ENCODE results near the gene PRAMEF5. TPM values are rescaled to one million over a fixed set of nuclear protein-coding genes. Genes with fewer than 3 reads are reported as not detected.
"Not testable (repeated sequence)": the region's sequence is repeated elsewhere in the genome, so short reads cannot be mapped to it uniquely, and the experiment has no call there.

Gene PRAMEF5
- total and polyA plus RNA-seq, 10 of the 15 experiments (the other 5 are each of a cell fraction or from before 2014, with no cell fraction given), result not detected

GRCh38 chr1:13297216-13297931, 43.4 kb downstream of the PRAMEF5 start:
- WGBS (ENCODE audit: insufficient coverage, insufficient replicate concordance, low lambda C conversion rate, missing lambda C conversion rate), result 7% methylated on average over 1 of the region's 5 CpGs
- intact Hi-C loops (cut with micrococcal nuclease; ENCODE audit: unreplicated experiment); H3K4me2 ChIP-seq (ENCODE audit: control insufficient read depth, insufficient read depth); H3K79me2 ChIP-seq (ENCODE audit: control insufficient read depth, insufficient read depth, low read length); SMC1A ChIA-PET (ENCODE audit: uncharacterized antibody, unreplicated experiment); H3K27me3 ChIP-seq (replicated peaks in 1 of 2; ENCODE audit: control insufficient read depth in 2 of 2, insufficient read depth in 2 of 2, low read length in 1 of 2); H3K36me3 ChIP-seq (ENCODE audit: control insufficient read depth in 2 of 2, insufficient read depth in 2 of 2, low read length in 1 of 2); BruUV-seq (replicated peaks); H3K4me3 ChIP-seq; POLR2A ChIA-PET; H3K27ac ChIP-seq (ENCODE audit: control insufficient read depth, insufficient read depth); CTCF ChIA-PET; H3K9ac ChIP-seq (ENCODE audit: control insufficient read depth, insufficient read depth, low read length); DNase-seq (ENCODE audit: low read depth, low spot score); in situ Hi-C loops (cut with MboI); FAIRE-seq; H2AFZ ChIP-seq (ENCODE audit: control insufficient read depth, low read depth, low read length); H3K4me1 ChIP-seq (ENCODE audit: control insufficient read depth, insufficient read depth, low read length); H4K20me1 ChIP-seq (ENCODE audit: control insufficient read depth, insufficient read depth); H3K9me3 ChIP-seq (replicated peaks; ENCODE audit: control insufficient read depth, insufficient read depth, low read length); ATAC-seq; RAD21 ChIA-PET (ENCODE audit: unreplicated experiment): not testable (repeated sequence)

- H3K9ac ChIP-seq (ENCODE audit: control insufficient read depth, insufficient read depth, low read length); ATAC-seq; POLR2A ChIA-PET; FAIRE-seq; BruUV-seq (replicated peaks); H3K79me2 ChIP-seq (ENCODE audit: control insufficient read depth, insufficient read depth, low read length); H3K36me3 ChIP-seq (ENCODE audit: control insufficient read depth in 2 of 2, insufficient read depth in 2 of 2, low read length in 1 of 2); H3K9me3 ChIP-seq (replicated peaks; ENCODE audit: control insufficient read depth, insufficient read depth, low read length); intact Hi-C loops (cut with micrococcal nuclease; ENCODE audit: unreplicated experiment); H3K4me2 ChIP-seq (ENCODE audit: control insufficient read depth, insufficient read depth); H3K4me3 ChIP-seq; H3K27ac ChIP-seq (ENCODE audit: control insufficient read depth, insufficient read depth); DNase-seq (ENCODE audit: low read depth, low spot score); RAD21 ChIA-PET (ENCODE audit: unreplicated experiment); in situ Hi-C loops (cut with MboI); H3K4me1 ChIP-seq (ENCODE audit: control insufficient read depth, insufficient read depth, low read length); CTCF ChIA-PET; H4K20me1 ChIP-seq (ENCODE audit: control insufficient read depth, insufficient read depth); SMC1A ChIA-PET (ENCODE audit: uncharacterized antibody, unreplicated experiment); H3K27me3 ChIP-seq (replicated peaks in 1 of 2; ENCODE audit: control insufficient read depth in 2 of 2, insufficient read depth in 2 of 2, low read length in 1 of 2); H2AFZ ChIP-seq (ENCODE audit: control insufficient read depth, low read depth, low read length): not testable (repeated sequence)
- WGBS (ENCODE audit: insufficient coverage, insufficient replicate concordance, low lambda C conversion rate, missing lambda C conversion rate), result 83% methylated on average over 5 of the region's 27 CpGs
These were observed 44.7 kb downstream of the PRAMEF5 start for GRCh38 chr1:13298699-13299098.

DNA sequence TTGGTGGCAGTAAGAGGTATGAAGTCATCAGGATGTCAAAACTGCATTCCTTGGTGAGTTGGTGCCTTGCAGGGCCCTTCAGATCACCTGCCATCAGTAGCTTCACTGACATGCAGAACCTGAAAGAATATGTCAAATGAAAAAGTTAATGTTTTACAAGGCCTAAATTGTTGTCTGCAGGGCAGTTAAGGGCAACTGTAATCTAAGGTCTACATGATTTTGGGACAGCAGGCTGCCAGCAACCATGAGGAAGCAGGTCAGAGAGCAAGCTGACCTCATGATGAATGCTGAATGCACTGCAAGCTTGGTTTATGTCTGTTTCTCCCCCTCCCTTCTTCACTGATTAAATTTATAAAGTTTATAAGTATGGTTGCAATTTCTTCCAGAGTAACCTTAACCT, 48.2 kb downstream of the PRAMEF5 start:
- ATAC-seq; H2AFZ ChIP-seq (ENCODE audit: control insufficient read depth, low read depth, low read length); H3K4me1 ChIP-seq (ENCODE audit: control insufficient read depth, insufficient read depth, low read length); in situ Hi-C loops (cut with MboI); BruUV-seq (replicated peaks); DNase-seq (ENCODE audit: low read depth, low spot score); SMC1A ChIA-PET (ENCODE audit: uncharacterized antibody, unreplicated experiment); H3K27ac ChIP-seq (ENCODE audit: control insufficient read depth, insufficient read depth); intact Hi-C loops (cut with micrococcal nuclease; ENCODE audit: unreplicated experiment); H4K20me1 ChIP-seq (ENCODE audit: control insufficient read depth, insufficient read depth); RAD21 ChIA-PET (ENCODE audit: unreplicated experiment); H3K9ac ChIP-seq (ENCODE audit: control insufficient read depth, insufficient read depth, low read length); H3K9me3 ChIP-seq (replicated peaks; ENCODE audit: control insufficient read depth, insufficient read depth, low read length); H3K4me2 ChIP-seq (ENCODE audit: control insufficient read depth, insufficient read depth); FAIRE-seq; H3K79me2 ChIP-seq (ENCODE audit: control insufficient read depth, insufficient read depth, low read length); H3K4me3 ChIP-seq; H3K27me3 ChIP-seq (replicated peaks in 1 of 2; ENCODE audit: control insufficient read depth in 2 of 2, insufficient read depth in 2 of 2, low read length in 1 of 2); POLR2A ChIA-PET; CTCF ChIA-PET; H3K36me3 ChIP-seq (ENCODE audit: control insufficient read depth in 2 of 2, insufficient read depth in 2 of 2, low read length in 1 of 2): not testable (repeated sequence)

GRCh38 chr1:13303239-13303638, 49.2 kb downstream of the PRAMEF5 start, which contains the start of gene PRAMEF33:
PRAMEF33 (plus strand) TSS chr1:13303539; CDS start chr1:13305955, 2,416 bp downstream.
- H4K20me1 ChIP-seq (ENCODE audit: control insufficient read depth, insufficient read depth); BruUV-seq (replicated peaks); in situ Hi-C loops (cut with MboI): not testable (repeated sequence)

More at GRCh38 chr1:13303239-13303638, 49.2 kb downstream of the PRAMEF5 start, which contains the start of gene PRAMEF33:
- H3K36me3 ChIP-seq (ENCODE audit: control insufficient read depth in 2 of 2, insufficient read depth in 2 of 2, low read length in 1 of 2); H3K27ac ChIP-seq (ENCODE audit: control insufficient read depth, insufficient read depth); DNase-seq (ENCODE audit: low read depth, low spot score); ATAC-seq; H3K9me3 ChIP-seq (replicated peaks; ENCODE audit: control insufficient read depth, insufficient read depth, low read length); RAD21 ChIA-PET (ENCODE audit: unreplicated experiment); intact Hi-C loops (cut with micrococcal nuclease; ENCODE audit: unreplicated experiment); SMC1A ChIA-PET (ENCODE audit: uncharacterized antibody, unreplicated experiment); H3K4me2 ChIP-seq (ENCODE audit: control insufficient read depth, insufficient read depth); H2AFZ ChIP-seq (ENCODE audit: control insufficient read depth, low read depth, low read length); POLR2A ChIA-PET; H3K79me2 ChIP-seq (ENCODE audit: control insufficient read depth, insufficient read depth, low read length); CTCF ChIA-PET; H3K4me3 ChIP-seq; H3K27me3 ChIP-seq (replicated peaks in 1 of 2; ENCODE audit: control insufficient read depth in 2 of 2, insufficient read depth in 2 of 2, low read length in 1 of 2); H3K9ac ChIP-seq (ENCODE audit: control insufficient read depth, insufficient read depth, low read length); H3K4me1 ChIP-seq (ENCODE audit: control insufficient read depth, insufficient read depth, low read length); FAIRE-seq: not testable (repeated sequence)
- no CpG with 5 or more reads among the region's 1 CpG for WGBS (ENCODE audit: insufficient coverage, insufficient replicate concordance, low lambda C conversion rate, missing lambda C conversion rate)

All from GM12878 (cell line).